NK-92 (cell line): ENCODE data around the gene PLEKHB1.
"Not testable (repeated sequence)": the region's sequence is repeated elsewhere in the genome, so short reads cannot be mapped to it uniquely, and the experiment has no call there.

Experiments
- DNase-seq: peaks from one replicate; lab custom pipeline; 2025; ENCODE audit not compliant: unreplicated experiment; lab: John Stamatoyannopoulos, UW

PLEKHB1 gene

GRCh38 chr11:73670808-73671207 lies 24.4 kb downstream of the PLEKHB1 start:
- no peak for DNase-seq

- no peak for DNase-seq
Measured at GRCh38 chr11:73671701-73672100, 25.3 kb downstream of the PLEKHB1 start.

GRCh38 chr11:73676552-73676951 lies 30.2 kb downstream of the PLEKHB1 start:
- not testable (repeated sequence) for DNase-seq

- no peak for DNase-seq
Measured at GRCh38 chr11:73680687-73681086, 34.3 kb downstream of the PLEKHB1 start.

DNA sequence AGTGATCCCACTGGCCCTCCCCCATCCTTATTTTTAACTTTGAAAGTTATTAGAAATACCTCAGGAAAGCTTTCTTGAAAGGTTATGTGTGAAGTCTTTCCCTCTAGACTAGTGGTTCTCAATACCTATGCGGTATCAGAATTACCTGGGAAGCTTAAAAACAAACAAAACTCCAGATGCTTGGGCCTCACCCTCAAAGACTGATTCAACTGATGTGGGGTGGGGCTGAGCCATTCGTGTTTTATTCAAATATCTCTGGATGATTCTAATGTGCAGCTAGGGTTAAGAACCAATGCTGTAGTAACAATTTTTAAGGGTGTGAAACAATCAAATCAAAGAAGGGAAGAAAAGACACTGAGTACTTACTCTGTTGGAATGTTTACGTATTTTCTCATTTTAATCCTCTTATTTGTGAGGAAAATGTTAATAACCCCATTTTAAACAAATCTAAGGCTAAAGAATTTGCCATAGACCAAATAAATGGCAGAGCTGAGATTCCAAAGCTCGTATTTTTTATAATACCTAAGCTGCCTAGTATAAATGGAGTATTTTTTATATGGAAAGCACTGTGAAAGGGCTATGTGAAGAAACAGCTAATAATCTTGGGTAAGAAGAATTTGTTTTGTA lies 47.6 kb downstream of the PLEKHB1 start:
- DNase-seq: no peak

GRCh38 chr11:73705053-73705452 lies 58.7 kb downstream of the PLEKHB1 start:
- DNase-seq: no peak

DNA sequence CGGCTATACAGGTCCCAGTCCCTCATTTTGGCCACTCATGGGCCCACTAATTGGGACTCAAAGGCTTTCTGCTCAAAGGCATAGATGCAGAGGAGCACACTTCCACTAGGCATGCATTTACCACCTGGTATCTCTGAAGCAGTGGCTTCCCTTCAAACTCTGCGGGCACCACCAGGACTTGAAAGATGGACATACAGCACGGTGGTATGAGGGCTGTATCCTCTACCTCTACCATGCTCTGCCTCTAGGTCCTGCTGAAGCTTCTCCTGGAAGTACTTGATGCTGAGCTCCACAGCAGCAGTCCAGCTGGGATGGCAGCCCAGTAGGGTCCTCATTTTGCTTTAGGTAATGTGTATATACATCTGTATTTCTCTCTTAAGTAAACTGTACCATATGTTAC lies 64.6 kb downstream of the PLEKHB1 start:
- no peak for DNase-seq
